Effector memory CD8-positive, alpha-beta T cell (primary cell): Measurements from ENCODE around the gene ST8SIA6.
"Not testable (repeated sequence)": the region's sequence is repeated elsewhere in the genome, so short reads cannot be mapped to it uniquely, and the experiment has no call there.

Source experiments
- ATAC-seq: fragments of 150-1000 bp; cut with Tn5 transposase; replicated peaks from 2 replicates; pipeline ENCODE4 v1.10.0; 2021; ENCODE audit warnings: mild to moderate bottlenecking, moderate library complexity
- DNase-seq, 3 experiments: peaks; one replicate each; pipeline ENCODE4 v3.0.0; 2021
- H3K27ac Mint-ChIP-seq, 2 donors: one replicate each; pipeline ENCODE4 v1.8.0; 2022; ENCODE audit warnings: mild to moderate bottlenecking in 2 of 2, mixed read lengths in 2 of 2, moderate library complexity in 2 of 2
- H3K27me3 Mint-ChIP-seq, 2 donors: one replicate each; pipeline ENCODE4 v1.8.0; 2022; ENCODE audit warnings: mixed read lengths in 2 of 2
- H3K36me3 Mint-ChIP-seq: one replicate; pipeline ENCODE4 v1.8.0; 2022; ENCODE audit warnings: mild to moderate bottlenecking, moderate library complexity, mixed read lengths; ENCODE audit not compliant: insufficient read depth
- H3K4me1 Mint-ChIP-seq, 2 donors: one replicate each; pipeline ENCODE4 v1.8.0; 2022; ENCODE audit warnings: low read depth in 2 of 2, mixed read lengths in 2 of 2
- H3K4me3 Mint-ChIP-seq, 2 donors: one replicate each; pipeline ENCODE4 v1.8.0; 2022; ENCODE audit warnings: mild to moderate bottlenecking in 2 of 2, mixed read lengths in 2 of 2, moderate library complexity in 2 of 2
- H3K9me3 Mint-ChIP-seq, 2 donors: one replicate each; pipeline ENCODE4 v1.8.0; 2022; ENCODE audit warnings: mixed read lengths in 2 of 2

The ST8SIA6 gene

DNA sequence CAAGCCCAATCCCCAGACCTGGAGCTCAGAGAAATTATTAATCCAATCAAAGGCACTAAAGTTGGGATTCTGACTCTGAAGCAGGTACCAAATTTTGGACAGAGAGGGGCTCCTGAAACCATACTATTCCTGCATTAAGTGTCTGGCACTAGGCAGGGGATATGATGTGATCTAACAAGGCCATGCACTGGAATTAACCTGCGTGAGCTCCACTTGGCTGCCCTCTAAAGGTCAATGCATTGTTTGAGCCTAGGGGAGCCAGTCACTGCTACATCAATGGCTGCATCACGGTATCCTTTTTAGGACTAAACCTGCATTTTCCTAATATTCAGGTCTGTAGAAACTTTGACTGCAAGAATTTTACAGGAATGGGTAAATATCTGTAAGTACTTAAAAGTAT lies 42.1 kb downstream of the ST8SIA6 start:
- Mint-ChIP-seq H3K27ac (peak overlapping the region in 1 of 2 donors; percentile 77), H3K4me3 (no peak overlapping the region), H3K9me3 (no peaks in the 10 kb centered on the region), H3K36me3 (no peaks in the 10 kb centered on the region), H3K4me1 (peaks cover 6 to 9% of the 10 kb centered on the region in 2 donors), H3K27me3 (peaks cover 0 to 2% of the 10 kb centered on the region in 2 donors)
- DNase-seq: no peak
- no peak for ATAC-seq

DNA sequence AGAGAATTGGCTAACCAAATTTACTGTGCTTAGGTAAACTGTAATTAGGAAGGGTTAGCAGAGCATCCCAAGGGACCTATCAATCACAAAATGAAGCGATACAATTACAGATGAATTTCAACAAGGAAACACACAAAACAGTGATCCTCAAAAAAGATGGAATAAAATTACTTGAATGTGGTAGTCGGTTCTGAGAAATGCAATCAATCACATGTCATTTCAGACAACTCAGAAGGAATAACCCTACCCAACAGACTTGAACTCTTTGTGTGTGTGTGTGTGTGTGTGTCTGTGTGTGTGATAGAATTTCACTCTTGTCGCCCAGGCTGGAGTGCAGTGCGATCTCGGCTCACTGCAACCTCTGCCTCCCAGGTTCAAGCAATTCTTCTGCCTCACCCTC lies 43.5 kb downstream of the ST8SIA6 start:
- H3K4me3 Mint-ChIP-seq: no peak overlapping the region
- ATAC-seq: no peak
- no peaks in the 10 kb centered on the region for H3K27me3 Mint-ChIP-seq
- H3K27ac Mint-ChIP-seq: peak overlapping the region in 1 of 2 donors; percentile 69
- peaks cover 6 to 9% of the 10 kb centered on the region in 2 donors for H3K4me1 Mint-ChIP-seq
- DNase-seq: no peak
- no peaks in the 10 kb centered on the region for H3K36me3 Mint-ChIP-seq
- no peaks in the 10 kb centered on the region for H3K9me3 Mint-ChIP-seq

DNA sequence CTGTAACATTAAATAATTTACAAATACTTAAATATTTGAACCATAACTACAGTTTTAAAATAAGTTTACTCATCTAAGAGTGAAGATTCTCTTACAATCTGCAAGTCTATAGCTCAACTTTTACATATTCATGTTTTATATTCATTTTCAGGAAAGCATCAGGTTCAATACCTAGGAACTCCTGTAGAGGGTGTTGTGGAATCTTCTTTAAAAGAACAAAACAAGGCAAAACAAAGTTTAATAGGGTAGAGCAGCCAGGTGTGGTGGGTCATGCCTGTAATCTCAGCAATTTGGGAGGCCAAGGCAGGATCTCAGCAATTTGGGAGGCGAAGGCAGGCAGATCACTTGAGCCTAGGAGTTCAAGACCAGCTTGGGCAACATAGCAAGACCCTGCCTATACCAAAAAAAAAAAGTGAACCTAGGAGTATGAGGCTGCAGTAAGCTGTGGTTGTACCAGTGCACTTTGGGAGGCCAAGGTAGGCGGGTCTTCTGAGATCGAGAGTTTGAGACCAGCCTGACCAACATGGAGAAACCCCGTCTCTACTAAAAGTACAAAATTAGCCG lies 45.1 kb downstream of the ST8SIA6 start:
- H3K27me3 Mint-ChIP-seq: no peaks in the 10 kb centered on the region
- DNase-seq (peak in 1 of 3 experiments; percentile 11), ATAC-seq (peak; percentile 71)
- peaks cover 4 to 6% of the 10 kb centered on the region in 2 donors for H3K4me1 Mint-ChIP-seq
- no peak overlapping the region for H3K4me3 Mint-ChIP-seq
- H3K27ac Mint-ChIP-seq: peak overlapping the region; percentile 33 to 69
- H3K36me3 Mint-ChIP-seq: no peaks in the 10 kb centered on the region
- H3K9me3 Mint-ChIP-seq: no peaks in the 10 kb centered on the region

DNA sequence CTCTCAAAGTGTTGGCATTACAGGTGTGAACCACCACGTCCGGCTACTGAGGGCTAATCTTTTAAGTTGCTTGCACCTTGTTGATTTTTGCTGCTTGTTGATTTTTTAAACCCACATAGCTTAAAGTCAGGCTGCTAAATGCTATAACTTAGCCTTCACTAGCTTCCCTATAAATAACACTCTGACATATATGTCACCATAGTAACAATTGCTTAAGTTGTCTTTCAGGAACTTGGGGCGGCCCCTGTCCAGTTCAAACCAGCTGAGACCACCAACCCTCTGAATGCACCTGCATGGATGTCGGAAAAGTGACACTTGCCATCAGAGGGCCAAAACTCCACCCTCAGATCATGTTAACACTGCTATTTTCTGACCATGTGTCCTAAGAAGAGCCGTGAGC lies 47.3 kb downstream of the ST8SIA6 start:
- Mint-ChIP-seq H3K9me3 (no peaks in the 10 kb centered on the region), H3K4me3 (no peak overlapping the region), H3K36me3 (no peaks in the 10 kb centered on the region), H3K4me1 (peaks cover 4 to 5% of the 10 kb centered on the region in 2 donors), H3K27ac (peak overlapping the region in 1 of 2 donors; percentile 46), H3K27me3 (no peaks in the 10 kb centered on the region)
- ATAC-seq (no peak), DNase-seq (no peak)

DNA sequence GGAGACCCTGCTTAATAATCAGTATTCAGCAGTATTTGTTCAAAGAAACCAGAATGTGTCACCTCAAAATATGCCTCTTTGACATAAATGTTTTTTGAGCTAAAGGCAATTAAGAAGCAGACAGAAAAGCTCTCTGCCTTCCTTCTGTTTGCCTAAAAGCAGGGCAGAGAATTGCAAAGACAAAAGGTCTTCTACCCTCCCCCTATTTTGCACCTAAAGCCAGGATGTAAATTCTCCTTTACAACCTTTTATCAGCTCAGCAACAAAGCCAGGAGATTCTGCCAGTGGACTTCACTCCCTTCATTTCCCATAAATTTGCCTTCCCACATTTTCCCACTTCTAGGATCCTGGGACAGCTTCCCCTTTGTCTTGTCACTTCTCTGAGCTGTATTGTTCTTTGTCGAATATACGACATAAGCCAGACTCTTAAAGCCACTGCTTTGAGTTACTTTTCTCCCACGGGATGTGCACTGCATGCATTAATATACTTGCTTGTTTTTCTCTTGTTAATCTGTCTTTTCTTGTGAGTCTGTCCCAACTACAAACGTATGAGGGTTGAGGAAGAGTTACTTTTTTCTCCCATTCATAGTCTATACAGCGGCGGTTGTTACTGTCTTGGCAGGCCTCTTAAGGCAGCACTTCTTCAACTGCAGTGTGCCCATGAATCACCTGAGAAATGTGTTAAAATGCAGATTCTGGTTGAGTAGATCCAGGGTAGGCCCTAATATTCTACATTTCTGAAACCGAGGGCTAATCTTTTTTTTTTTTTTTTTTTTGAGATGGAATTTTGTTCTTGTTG lies 48.2 kb downstream of the ST8SIA6 start:
- H3K4me3 Mint-ChIP-seq: no peak overlapping the region
- no peak for DNase-seq
- H3K36me3 Mint-ChIP-seq: no peaks in the 10 kb centered on the region
- ATAC-seq: no peak
- H3K9me3 Mint-ChIP-seq: no peaks in the 10 kb centered on the region
- H3K4me1 Mint-ChIP-seq: peaks cover 3 to 4% of the 10 kb centered on the region in 2 donors
- H3K27ac Mint-ChIP-seq: no peak overlapping the region
- no peaks in the 10 kb centered on the region for H3K27me3 Mint-ChIP-seq

DNA sequence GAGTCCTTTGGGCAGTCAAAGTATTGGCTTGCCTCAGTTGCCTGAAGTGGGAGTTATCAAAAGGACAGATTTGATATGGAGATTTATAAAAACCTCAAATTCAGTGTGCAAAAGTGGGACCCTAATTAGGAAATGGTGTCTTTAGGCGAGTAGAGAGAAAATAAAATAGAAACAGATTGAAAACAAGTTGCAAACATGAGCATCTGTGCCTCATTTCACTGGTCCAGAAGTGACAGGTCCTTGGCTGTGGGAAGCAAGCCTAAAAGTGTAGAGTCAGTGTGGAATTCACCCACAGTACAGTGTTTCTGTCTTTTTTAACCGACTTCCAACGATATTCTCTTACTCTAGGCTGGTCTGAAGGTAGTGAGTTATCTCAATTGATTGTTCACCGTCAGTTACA lies 51.2 kb downstream of the ST8SIA6 start:
- H3K27ac Mint-ChIP-seq: no peak overlapping the region
- no peak overlapping the region for H3K4me3 Mint-ChIP-seq
- H3K9me3 Mint-ChIP-seq: no peaks in the 10 kb centered on the region
- DNase-seq (no peak), ATAC-seq (no peak)
- H3K36me3 Mint-ChIP-seq: no peaks in the 10 kb centered on the region
- no peaks in the 10 kb centered on the region for H3K4me1 Mint-ChIP-seq
- no peaks in the 10 kb centered on the region for H3K27me3 Mint-ChIP-seq

DNA sequence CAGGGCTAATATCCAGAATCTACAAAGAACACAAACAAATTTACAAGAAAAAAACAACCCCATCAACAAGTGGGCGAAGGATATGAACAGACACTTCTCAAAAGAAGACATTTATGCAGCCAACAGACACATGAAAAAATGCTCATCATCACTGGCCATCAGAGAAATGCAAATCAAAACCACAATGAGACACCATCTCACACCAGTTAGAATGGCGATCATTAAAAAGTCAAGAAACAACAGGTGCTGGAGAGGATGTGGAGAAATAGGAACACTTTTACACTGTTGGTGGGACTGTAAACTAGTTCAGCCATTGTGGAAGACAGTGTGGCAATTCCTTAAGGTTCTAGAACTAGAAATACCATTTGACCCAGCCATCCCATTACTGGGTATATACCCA lies 52.4 kb downstream of the ST8SIA6 start:
- not testable (repeated sequence) for H3K9me3 Mint-ChIP-seq, ATAC-seq, H3K27ac Mint-ChIP-seq, H3K36me3 Mint-ChIP-seq, DNase-seq, H3K4me3 Mint-ChIP-seq, H3K27me3 Mint-ChIP-seq, H3K4me1 Mint-ChIP-seq

DNA sequence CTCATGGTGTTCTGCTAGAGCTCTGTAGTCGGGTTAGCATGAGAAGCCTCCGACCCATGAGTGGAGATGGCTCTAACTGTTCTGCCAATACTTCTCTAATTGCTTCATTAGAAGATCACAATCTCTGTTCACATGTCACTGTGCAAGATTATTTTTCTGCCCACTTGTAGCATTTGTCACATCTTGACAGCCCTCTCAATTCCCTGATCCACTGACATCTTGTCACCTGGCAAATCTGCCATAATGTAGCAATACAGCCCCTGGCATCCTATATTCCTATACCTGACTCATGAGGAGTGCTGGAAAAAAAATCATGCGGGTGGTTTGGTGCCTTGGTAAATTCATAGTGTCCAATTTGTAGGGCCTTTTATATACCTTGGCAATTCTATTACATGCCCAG lies 58.4 kb downstream of the ST8SIA6 start:
- Mint-ChIP-seq H3K9me3 (no peaks in the 10 kb centered on the region), H3K4me3 (no peak overlapping the region), H3K27ac (no peak overlapping the region), H3K4me1 (peaks cover 0 to 10% of the 10 kb centered on the region in 2 donors), H3K36me3 (no peaks in the 10 kb centered on the region), H3K27me3 (peaks cover 0 to 22% of the 10 kb centered on the region in 2 donors)
- ATAC-seq (no peak), DNase-seq (no peak)

DNA sequence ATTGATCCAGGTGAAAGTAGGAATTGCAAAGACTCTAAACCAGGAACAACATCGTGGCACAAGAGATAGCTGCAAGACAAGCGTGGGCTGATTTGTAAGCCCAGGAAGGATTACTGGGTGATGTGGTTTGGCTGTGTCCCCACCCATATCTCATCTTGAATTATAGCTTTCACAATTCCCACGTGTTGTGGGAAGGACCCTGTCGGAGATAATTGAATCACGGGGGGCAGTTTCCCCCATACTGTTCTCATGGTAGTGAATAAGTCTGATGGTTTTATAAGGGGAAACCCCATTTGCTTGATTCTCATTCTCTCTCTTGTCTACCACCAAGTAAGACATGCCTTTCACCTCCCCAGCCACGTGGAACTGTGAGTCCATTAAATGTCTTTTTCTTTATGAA lies 59.5 kb downstream of the ST8SIA6 start:
- ATAC-seq (no peak), DNase-seq (no peak)
- H3K4me1 Mint-ChIP-seq: peaks cover 0 to 10% of the 10 kb centered on the region in 2 donors
- no peak overlapping the region for H3K4me3 Mint-ChIP-seq
- no peaks in the 10 kb centered on the region for H3K9me3 Mint-ChIP-seq
- peak overlapping the region in 1 of 2 donors; percentile 62 for H3K27ac Mint-ChIP-seq
- H3K36me3 Mint-ChIP-seq: no peaks in the 10 kb centered on the region
- peaks cover 0 to 22% of the 10 kb centered on the region in 2 donors for H3K27me3 Mint-ChIP-seq

DNA sequence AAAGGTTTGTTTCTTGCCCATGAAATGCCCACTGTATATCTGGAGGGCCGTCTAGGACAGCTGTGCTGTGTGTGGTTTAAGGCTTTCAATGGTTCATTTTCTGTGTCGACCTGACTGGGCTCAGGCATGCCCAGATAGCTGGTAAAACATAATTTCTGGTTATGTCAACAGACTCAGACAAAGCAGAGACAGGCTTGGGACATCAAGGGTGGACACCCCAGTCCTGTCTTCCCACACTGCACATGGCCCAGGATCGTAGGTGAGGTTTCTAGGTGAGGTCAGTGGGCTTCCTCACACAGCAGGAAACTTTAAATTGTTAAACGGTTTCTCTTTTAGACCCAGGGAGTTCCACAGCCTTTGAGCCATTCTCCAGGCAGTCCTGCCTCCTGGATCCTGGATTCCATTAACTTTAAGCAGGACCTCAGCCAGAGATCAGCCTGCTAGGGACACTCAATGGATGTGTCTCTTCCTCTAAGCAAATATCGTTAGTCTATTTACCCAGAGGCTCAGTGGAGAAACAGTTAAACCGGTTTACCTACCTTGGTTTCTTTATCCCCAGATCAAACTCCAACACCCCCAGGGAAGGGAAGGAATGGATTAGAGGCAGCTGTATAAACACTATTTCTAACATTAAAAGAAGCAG lies 66.4 kb downstream of the ST8SIA6 start:
- H3K36me3 Mint-ChIP-seq: peaks cover 2% of the 10 kb centered on the region
- no peaks in the 10 kb centered on the region for H3K9me3 Mint-ChIP-seq
- H3K27me3 Mint-ChIP-seq: peaks cover 0 to 7% of the 10 kb centered on the region in 2 donors
- no peak for DNase-seq
- H3K4me3 Mint-ChIP-seq: no peak overlapping the region
- peaks cover 0 to 1% of the 10 kb centered on the region in 2 donors for H3K4me1 Mint-ChIP-seq
- peak overlapping the region in 1 of 2 donors; percentile 18 for H3K27ac Mint-ChIP-seq
- no peak for ATAC-seq

DNA sequence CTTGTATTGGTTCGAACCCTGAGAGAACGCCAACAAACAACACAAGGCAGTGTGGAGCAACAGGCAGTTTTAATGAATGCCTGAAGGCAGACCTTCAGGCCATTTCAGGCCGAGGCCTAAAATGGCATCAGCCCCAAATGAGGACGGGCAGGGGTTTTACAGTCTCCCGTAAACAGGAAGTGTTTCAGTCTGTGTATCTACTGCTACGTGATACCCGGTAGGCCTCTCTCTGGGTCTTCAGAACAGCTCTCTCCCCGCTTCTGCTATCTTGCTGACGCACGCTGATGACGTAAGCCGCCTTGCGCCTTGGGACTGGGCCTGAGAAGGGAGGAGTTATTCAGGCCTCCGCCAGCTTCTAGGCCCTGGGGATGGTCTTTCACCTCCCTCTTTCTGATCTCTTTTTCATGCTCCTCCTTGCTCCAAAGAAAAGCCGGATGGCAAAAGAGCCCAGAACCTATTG lies 67.7 kb downstream of the ST8SIA6 start:
- H3K9me3 Mint-ChIP-seq: no peaks in the 10 kb centered on the region
- H3K4me1 Mint-ChIP-seq: peaks cover 0 to 1% of the 10 kb centered on the region in 2 donors
- no peak overlapping the region for H3K27ac Mint-ChIP-seq
- ATAC-seq (no peak), DNase-seq (no peak)
- H3K36me3 Mint-ChIP-seq: peaks cover 2% of the 10 kb centered on the region
- H3K27me3 Mint-ChIP-seq: no peaks in the 10 kb centered on the region
- no peak overlapping the region for H3K4me3 Mint-ChIP-seq

DNA sequence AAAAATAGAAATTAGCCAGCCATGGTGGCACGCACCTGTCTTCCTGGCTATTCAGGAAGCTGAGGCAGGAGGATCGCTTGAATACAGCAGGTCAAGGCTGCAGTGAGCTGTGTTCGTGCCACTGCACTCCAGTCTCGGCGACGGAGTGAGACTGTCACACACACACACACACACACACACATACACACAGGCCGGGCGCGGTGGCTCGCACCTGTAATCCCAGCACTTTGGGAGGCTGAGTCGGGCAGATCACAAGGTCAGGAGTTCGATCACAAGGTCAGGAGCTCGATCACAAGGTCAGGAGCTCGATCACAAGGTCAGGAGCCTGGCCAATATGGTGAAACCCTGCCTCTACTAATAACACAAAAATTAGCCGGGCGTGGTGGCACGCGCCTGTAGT lies 68.4 kb downstream of the ST8SIA6 start:
- H3K27me3 Mint-ChIP-seq: no peaks in the 10 kb centered on the region
- peaks cover 4% of the 10 kb centered on the region for H3K36me3 Mint-ChIP-seq
- DNase-seq: no peak
- H3K4me3 Mint-ChIP-seq: no peak overlapping the region
- peaks cover 0 to 1% of the 10 kb centered on the region in 2 donors for H3K4me1 Mint-ChIP-seq
- no peak for ATAC-seq
- no peaks in the 10 kb centered on the region for H3K9me3 Mint-ChIP-seq
- H3K27ac Mint-ChIP-seq: no peak overlapping the region

DNA sequence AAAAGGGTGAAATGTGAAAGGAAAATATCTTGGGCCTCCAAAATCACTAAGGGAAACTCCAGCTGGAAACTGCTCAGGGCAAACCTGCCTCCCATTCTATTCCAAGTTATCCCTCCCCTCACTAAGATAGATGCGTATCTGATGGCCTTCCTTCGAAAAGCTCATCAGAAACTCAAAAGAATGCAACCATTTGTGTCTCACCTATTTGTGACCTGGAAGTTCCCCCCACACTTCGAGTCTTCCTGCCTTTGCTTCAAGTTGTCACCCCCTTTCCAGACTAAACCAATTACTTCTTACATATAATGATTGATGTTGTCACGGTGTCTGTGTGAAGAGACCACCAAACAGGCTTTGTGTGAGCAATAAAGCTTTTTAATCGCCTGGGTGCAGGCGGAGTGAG lies 69.3 kb downstream of the ST8SIA6 start:
- H3K27me3 Mint-ChIP-seq: no peaks in the 10 kb centered on the region
- H3K4me1 Mint-ChIP-seq: peaks cover 0 to 1% of the 10 kb centered on the region in 2 donors
- peak overlapping the region in 1 of 2 donors; percentile 30 for H3K27ac Mint-ChIP-seq
- peaks cover 5% of the 10 kb centered on the region for H3K36me3 Mint-ChIP-seq
- no peak overlapping the region for H3K4me3 Mint-ChIP-seq
- H3K9me3 Mint-ChIP-seq: no peaks in the 10 kb centered on the region
- ATAC-seq (no peak), DNase-seq (no peak)
